H1 (cell line): ENCODE measurements around the gene MYL11. TPM values are rescaled to one million over a fixed set of nuclear protein-coding genes. Genes with fewer than 3 reads are reported as not detected.

Source experiments
- CHD1 ChIP-seq: IDR thresholded peaks from 2 replicates; pipeline ENCODE4 v1.6.1; 2012; ENCODE audit warnings: low read depth, low read length, improper control_type of control experiment
- CTCF ChIP-seq, 3 experiments: IDR thresholded peaks; 1 replicate in 2 of 3; 2 replicates in 1 of 3; pipeline versions ENCODE4 v1.5.1 to v1.6.1; 2011; ENCODE audit warnings: low read length in 3 of 3, mild to moderate bottlenecking in 3 of 3, inconsistent platforms in 2 of 3, low read depth in 1 of 3, moderate library complexity in 1 of 3; ENCODE audit not compliant: insufficient read depth in 1 of 3; ENCODE audit errors: control extremely low read depth in 1 of 3
- HDAC6 ChIP-seq: IDR thresholded peaks from one replicate; pipeline ENCODE4 v1.7.1; 2012; ENCODE audit warnings: low read depth, mild to moderate bottlenecking, inconsistent platforms, low read length, moderate library complexity
- JUND ChIP-seq: IDR thresholded peaks from 2 replicates; pipeline ENCODE4 v1.6.1; 2011; ENCODE audit warnings: mild to moderate bottlenecking, improper control_type of control experiment, low read length
- RFX5 ChIP-seq: IDR thresholded peaks from 2 replicates; pipeline ENCODE4 v1.6.1; 2011; ENCODE audit warnings: low read depth, low read length, improper control_type of control experiment, borderline replicate concordance
- SIX5 ChIP-seq: IDR thresholded peaks from 2 replicates; pipeline ENCODE4 v1.6.1; 2011; ENCODE audit warnings: mild to moderate bottlenecking, low read depth, low read length
- SP1 ChIP-seq: IDR thresholded peaks from 2 replicates; pipeline ENCODE4 v1.6.1; 2011; ENCODE audit warnings: low read depth, low read length
- SP2 ChIP-seq: IDR thresholded peaks from 2 replicates; pipeline ENCODE4 v1.6.1; 2012; ENCODE audit warnings: mild to moderate bottlenecking, low read length, inconsistent platforms
- TEAD4 ChIP-seq: IDR thresholded peaks from 2 replicates; pipeline ENCODE4 v1.6.1; 2012; ENCODE audit warnings: low read depth, low read length, inconsistent platforms, mixed read lengths
- ZNF274 ChIP-seq: IDR thresholded peaks from 2 replicates; pipeline ENCODE4 v1.7.0; 2012; ENCODE audit warnings: low read length, borderline replicate concordance; ENCODE audit errors: extremely low read depth
- polyA plus RNA-seq, 7 experiments: library from polyadenylated mRNA; depleted of rRNA in 3 of 7; stranded (reverse) in 5 of 7; unstranded in 2 of 7; fragments of >200 nt in 5 of 7; fragments of 200-250 nt in 2 of 7; gene quantifications; 1 replicate in 5 of 7; 2 replicates in 1 of 7; 4 replicates in 1 of 7; pipeline versions ENCODE4 v1.2.1 to v1.2.3, GENCODE V29; 2011 to 2013; ENCODE audit warnings: missing spikeins in 2 of 7, mixed read lengths in 2 of 7
- total RNA-seq: library from RNA; stranded (reverse); fragmentation: NEBNext Ultra II Directional; extraction: Animal tissue kit (Norgen Biotek cat#: 25700); gene quantifications from 2 replicates; pipeline ENCODE4 v1.2.1, GENCODE V29; 2021

The MYL11 gene
- total and polyA plus RNA-seq, 2 of the 8 experiments (the other 6 are each of a cell fraction or from before 2014, with no cell fraction given): 1.2 to 1.4 TPM

- TF ChIP-seq HDAC6 (no peak), SP1 (peak; percentile 87), SP2 (no peak), RFX5 (no peak), ZNF274 (no peak), CHD1 (no peak), CTCF (IDR thresholded peaks at IDR 0.05; ENCODE audit: control extremely low read depth in 1 of 3, insufficient read depth in 1 of 3, low read depth in 1 of 3, low read length in 3 of 3) (no peak), TEAD4 (no peak), SIX5 (no peak), JUND (no peak)
Observed at GRCh38 chr16:30407102-30407803, 32.7 kb downstream of the MYL11 start, which contains the start of gene ZNF771 (continued).
